IgD-negative memory B cell (primary cell): Measurements from ENCODE around the gene FAM181A. TPM values are rescaled to one million over a fixed set of nuclear protein-coding genes. Genes with fewer than 3 reads are reported as not detected.

Experiments
- H3K27ac Mint-ChIP-seq, 3 donors: one replicate each; pipeline ENCODE4 v1.8.0; 2020 to 2022; ENCODE audit warnings: mild to moderate bottlenecking in 3 of 3, mixed read lengths in 3 of 3, moderate library complexity in 1 of 3
- H3K27me3 Mint-ChIP-seq: one replicate; pipeline ENCODE4 v1.8.0; 2021; ENCODE audit warnings: mixed read lengths
- H3K36me3 Mint-ChIP-seq: one replicate; pipeline ENCODE4 v1.8.0; 2020; ENCODE audit warnings: mild to moderate bottlenecking, mixed read lengths
- H3K4me1 Mint-ChIP-seq, 3 donors: one replicate each; pipeline ENCODE4 v1.8.0; 2020 to 2022; ENCODE audit warnings: mixed read lengths in 3 of 3, mild to moderate bottlenecking in 1 of 3
- H3K4me3 Mint-ChIP-seq, 4 donors: one replicate each; pipeline ENCODE4 v1.8.0; 2020 to 2022; ENCODE audit warnings: mild to moderate bottlenecking in 4 of 4, mixed read lengths in 4 of 4, moderate library complexity in 3 of 4
- H3K9me3 Mint-ChIP-seq, 3 donors: one replicate each; pipeline ENCODE4 v1.8.0; 2020 to 2021; ENCODE audit warnings: mixed read lengths in 3 of 3, mild to moderate bottlenecking in 1 of 3
- polyA plus RNA-seq: library from polyadenylated mRNA; unstranded; fragments of 300-500 nt; fragmentation: Illumina TruSeq; gene quantifications from one replicate; pipeline ENCODE4 v1.2.3, GENCODE V29; 2021

FAM181A gene
- polyA plus RNA-seq, 1 donor from 2014 or later, result not detected

- H3K27me3 Mint-ChIP-seq, result no peaks in the 10 kb centered on the region
- H3K4me3 Mint-ChIP-seq, result no peak overlapping the region
- no peaks in the 10 kb centered on the region for H3K9me3 Mint-ChIP-seq
- no peak overlapping the region for H3K27ac Mint-ChIP-seq
- peaks cover 0 to 4% (median 2%) of the 10 kb centered on the region in 3 donors for H3K4me1 Mint-ChIP-seq
- H3K36me3 Mint-ChIP-seq, result peaks cover 3% of the 10 kb centered on the region
Observed at GRCh38 chr14:93945070-93945399, 17.9 kb downstream of the FAM181A start.

- peaks cover 3% of the 10 kb centered on the region for H3K36me3 Mint-ChIP-seq
- H3K4me1 Mint-ChIP-seq, result no peaks in the 10 kb centered on the region
- no peaks in the 10 kb centered on the region for H3K27me3 Mint-ChIP-seq
- peak overlapping the region in 1 of 3 donors; percentile 39 for H3K27ac Mint-ChIP-seq
- no peak overlapping the region for H3K4me3 Mint-ChIP-seq
- no peaks in the 10 kb centered on the region for H3K9me3 Mint-ChIP-seq
Observed at GRCh38 chr14:93946104-93946503, 19.0 kb downstream of the FAM181A start.

- Mint-ChIP-seq H3K9me3 (no peaks in the 10 kb centered on the region), H3K36me3 (peaks cover 3% of the 10 kb centered on the region), H3K27ac (no peak overlapping the region), H3K27me3 (no peaks in the 10 kb centered on the region), H3K4me3 (no peak overlapping the region), H3K4me1 (no peaks in the 10 kb centered on the region)
Observed at GRCh38 chr14:93946541-93947090, 19.5 kb downstream of the FAM181A start.

- no peaks in the 10 kb centered on the region for H3K4me1 Mint-ChIP-seq
- no peaks in the 10 kb centered on the region for H3K9me3 Mint-ChIP-seq
- H3K4me3 Mint-ChIP-seq, result no peak overlapping the region
- H3K27me3 Mint-ChIP-seq, result no peaks in the 10 kb centered on the region
- H3K27ac Mint-ChIP-seq, result no peak overlapping the region
- peaks cover 3% of the 10 kb centered on the region for H3K36me3 Mint-ChIP-seq
Observed at GRCh38 chr14:93947282-93947681, 20.1 kb downstream of the FAM181A start.

GRCh38 chr14:93949511-93950075 is 22.4 kb downstream of the FAM181A start:
- no peak overlapping the region for H3K4me3 Mint-ChIP-seq
- H3K36me3 Mint-ChIP-seq, result peaks cover 3% of the 10 kb centered on the region
- H3K27ac Mint-ChIP-seq, result no peak overlapping the region
- H3K27me3 Mint-ChIP-seq, result no peaks in the 10 kb centered on the region
- H3K4me1 Mint-ChIP-seq, result peaks cover 4 to 12% (median 10%) of the 10 kb centered on the region in 3 donors
- no peaks in the 10 kb centered on the region for H3K9me3 Mint-ChIP-seq

- Mint-ChIP-seq H3K9me3 (no peaks in the 10 kb centered on the region), H3K4me1 (peaks cover 16 to 24% (median 19%) of the 10 kb centered on the region in 3 donors), H3K27ac (peak overlapping the region in 1 of 3 donors; percentile 31), H3K36me3 (peaks cover 7% of the 10 kb centered on the region), H3K27me3 (no peaks in the 10 kb centered on the region), H3K4me3 (no peak overlapping the region)
Observed at GRCh38 chr14:93950948-93951634, 23.9 kb downstream of the FAM181A start.

- H3K9me3 Mint-ChIP-seq, result no peaks in the 10 kb centered on the region
- peak overlapping the region in 1 of 3 donors; percentile 31 for H3K27ac Mint-ChIP-seq
- peak overlapping the region in 1 of 4 donors; percentile 12 for H3K4me3 Mint-ChIP-seq
- peaks cover 23 to 29% (median 23%) of the 10 kb centered on the region in 3 donors for H3K4me1 Mint-ChIP-seq
- no peaks in the 10 kb centered on the region for H3K27me3 Mint-ChIP-seq
- H3K36me3 Mint-ChIP-seq, result peaks cover 7% of the 10 kb centered on the region
Observed at GRCh38 chr14:93951635-93952540, 24.7 kb downstream of the FAM181A start.

GRCh38 chr14:93952829-93953228 is 25.7 kb downstream of the FAM181A start:
- H3K9me3 Mint-ChIP-seq, result no peaks in the 10 kb centered on the region
- peaks cover 30 to 35% (median 30%) of the 10 kb centered on the region in 3 donors for H3K4me1 Mint-ChIP-seq
- peaks cover 4% of the 10 kb centered on the region for H3K36me3 Mint-ChIP-seq
- no peaks in the 10 kb centered on the region for H3K27me3 Mint-ChIP-seq
- H3K27ac Mint-ChIP-seq, result no peak overlapping the region
- H3K4me3 Mint-ChIP-seq, result no peak overlapping the region

GRCh38 chr14:93953263-93953662 is 26.1 kb downstream of the FAM181A start:
- Mint-ChIP-seq H3K4me3 (peak overlapping the region in 1 of 4 donors; percentile 77), H3K4me1 (peaks cover 30 to 38% (median 31%) of the 10 kb centered on the region in 3 donors), H3K9me3 (no peaks in the 10 kb centered on the region), H3K36me3 (peaks cover 4% of the 10 kb centered on the region), H3K27me3 (no peaks in the 10 kb centered on the region), H3K27ac (no peak overlapping the region)

- H3K27ac Mint-ChIP-seq, result peak overlapping the region in 2 of 3 donors; percentile 61 to 89
- H3K36me3 Mint-ChIP-seq, result peaks cover 4% of the 10 kb centered on the region
- peak overlapping the region; percentile 71 to 89 (median 74) for H3K4me3 Mint-ChIP-seq
- no peaks in the 10 kb centered on the region for H3K9me3 Mint-ChIP-seq
- peaks cover 34 to 44% (median 36%) of the 10 kb centered on the region in 3 donors for H3K4me1 Mint-ChIP-seq
- no peaks in the 10 kb centered on the region for H3K27me3 Mint-ChIP-seq
Observed at GRCh38 chr14:93953739-93954515, 26.8 kb downstream of the FAM181A start.

GRCh38 chr14:93954516-93954830 is 27.3 kb downstream of the FAM181A start:
- peaks cover 39 to 50% (median 42%) of the 10 kb centered on the region in 3 donors for H3K4me1 Mint-ChIP-seq
- H3K9me3 Mint-ChIP-seq, result no peaks in the 10 kb centered on the region
- H3K27me3 Mint-ChIP-seq, result no peaks in the 10 kb centered on the region
- H3K27ac Mint-ChIP-seq, result peak overlapping the region; percentile 46 to 89 (median 61)
- H3K36me3 Mint-ChIP-seq, result peaks cover 4% of the 10 kb centered on the region
- H3K4me3 Mint-ChIP-seq, result peak overlapping the region; percentile 71 to 95 (median 82)

GRCh38 chr14:93954900-93955849 is 28.0 kb downstream of the FAM181A start:
- peaks cover 44 to 57% (median 49%) of the 10 kb centered on the region in 3 donors for H3K4me1 Mint-ChIP-seq
- peaks cover 5% of the 10 kb centered on the region for H3K36me3 Mint-ChIP-seq
- H3K9me3 Mint-ChIP-seq, result no peaks in the 10 kb centered on the region
- peak overlapping the region; percentile 61 to 64 (median 62) for H3K27ac Mint-ChIP-seq
- H3K27me3 Mint-ChIP-seq, result no peaks in the 10 kb centered on the region
- H3K4me3 Mint-ChIP-seq, result peak overlapping the region; percentile 71 to 95 (median 82)

GRCh38 chr14:93955850-93956481 is 28.8 kb downstream of the FAM181A start:
- Mint-ChIP-seq H3K36me3 (peaks cover 5% of the 10 kb centered on the region), H3K27ac (peak overlapping the region; percentile 61 to 64 (median 62)), H3K4me1 (peaks cover 48 to 63% (median 51%) of the 10 kb centered on the region in 3 donors), H3K27me3 (no peaks in the 10 kb centered on the region), H3K4me3 (peak overlapping the region; percentile 51 to 89 (median 74)), H3K9me3 (no peaks in the 10 kb centered on the region)
